T-cell (primary cell): ENCODE measurements around the gene ENPP6. TPM values are rescaled to one million over a fixed set of nuclear protein-coding genes. Genes with fewer than 3 reads are reported as not detected.

Experiments used
- ATAC-seq, 4 experiments: fragments of 200-7000 bp in 3 of 4; fragments of 150-1000 bp in 1 of 4; cut with Tn5 transposase; replicated peaks in 1 of 4; 1 replicate in 3 of 4; 2 replicates in 1 of 4; pipeline ENCODE4 v1.10.0; 2021; ENCODE audit warnings: moderate library complexity in 3 of 4, mild to moderate bottlenecking in 2 of 4, moderate number of reproducible peaks in 1 of 4
- CTCF ChIA-PET, 2 donors: fragments of 300-600 bp; sonication (Branson Sonifier 250); formaldehyde crosslinking; loops; one replicate each; lab custom pipeline; 2022; ENCODE audit warnings: antibody characterized with exemption in 2 of 2; lab: Charles Lee
- POLR2A ChIA-PET, 2 donors: fragments of 300-600 bp; sonication (Branson Sonifier 250); formaldehyde crosslinking; loops; one replicate each; lab custom pipeline; 2022; ENCODE audit warnings: antibody characterized with exemption in 2 of 2; lab: Charles Lee
- DNase-seq, 35 experiments: peaks; one replicate each; pipeline versions ENCODE4 v3.0.0 to v3.0.0-alpha.2; 2013 to 2023
- H3K27ac ChIP-seq: one replicate; pipeline ENCODE4 v1.5.1; 2013; ENCODE audit warnings: low read length
- H3K27me3 ChIP-seq, 2 experiments: replicated peaks in 1 of 2; 1 replicate in 1 of 2; 2 replicates in 1 of 2; pipeline versions ENCODE4 v1.6.1 to v1.7.0; 2013; ENCODE audit warnings: low read length in 1 of 2, mixed read lengths in 1 of 2; ENCODE audit not compliant: control insufficient read depth in 2 of 2, insufficient read depth in 2 of 2; ENCODE audit errors: extremely low read depth in 1 of 2
- H3K36me3 ChIP-seq, 2 donors: 1 replicate in 1 of 2; 2 replicates in 1 of 2; pipeline versions ENCODE4 v1.6.1 to v1.7.0; 2013; ENCODE audit warnings: low read length in 1 of 2; ENCODE audit not compliant: control insufficient read depth in 2 of 2, insufficient read depth in 1 of 2; ENCODE audit errors: extremely low read depth in 1 of 2
- H3K4me1 ChIP-seq, 2 experiments: 1 replicate in 1 of 2; 2 replicates in 1 of 2; pipeline versions ENCODE4 v1.6.1 to v1.7.0; 2013; ENCODE audit warnings: low read length in 2 of 2, mixed read lengths in 1 of 2; ENCODE audit not compliant: insufficient read depth in 2 of 2, control insufficient read depth in 1 of 2; ENCODE audit errors: extremely low read depth in 1 of 2
- H3K4me3 ChIP-seq, 2 donors: 1 replicate in 1 of 2; 2 replicates in 1 of 2; pipeline versions ENCODE4 v1.5.1 to v1.7.0; 2013; ENCODE audit warnings: mild to moderate bottlenecking in 2 of 2, low read length in 1 of 2, moderate library complexity in 1 of 2; ENCODE audit not compliant: control insufficient read depth in 1 of 2; ENCODE audit errors: extremely low read depth in 1 of 2
- H3K9me3 ChIP-seq: 2 replicates; pipeline ENCODE4 v1.7.0; 2013
- H3K27ac Mint-ChIP-seq, 2 donors: one replicate each; pipeline ENCODE4 v1.8.0; 2020 to 2021; ENCODE audit warnings: mild to moderate bottlenecking in 2 of 2, mixed read lengths in 2 of 2
- H3K27me3 Mint-ChIP-seq, 2 donors: one replicate each; pipeline ENCODE4 v1.8.0; 2021 to 2022; ENCODE audit warnings: mixed read lengths in 2 of 2
- H3K36me3 Mint-ChIP-seq: one replicate; pipeline ENCODE4 v1.8.0; 2021; ENCODE audit warnings: mixed read lengths
- H3K4me1 Mint-ChIP-seq, 3 donors: one replicate each; pipeline ENCODE4 v1.8.0; 2020 to 2022; ENCODE audit warnings: mixed read lengths in 3 of 3, mild to moderate bottlenecking in 1 of 3
- H3K4me3 Mint-ChIP-seq, 3 donors: one replicate each; pipeline ENCODE4 v1.8.0; 2020 to 2022; ENCODE audit warnings: mild to moderate bottlenecking in 3 of 3, mixed read lengths in 3 of 3, moderate library complexity in 3 of 3
- H3K9me3 Mint-ChIP-seq, 3 donors: one replicate each; pipeline ENCODE4 v1.8.0; 2020 to 2022; ENCODE audit warnings: mixed read lengths in 3 of 3
- WGBS: methylation state at CpG from one replicate; pipeline ENCODE4 v1.1.5; 2013; ENCODE audit warnings: missing lambda C conversion rate; ENCODE audit not compliant: insufficient coverage; 5-methylcytosine and 5-hydroxymethylcytosine counted together
- total RNA-seq, 35 experiments: library from RNA in 6 of 35; stranded (reverse) in 6 of 35; fragments of 120-200 nt in 1 of 35; gene quantifications; one replicate each; pipeline versions ENCODE4 v1.2.1 to v1.2.4 and lab custom pipeline; 2013 to 2026

Gene ENPP6
- total RNA-seq, 5 donors from 2014 or later (not counting 1 experiment from before 2014, with no cell fraction given), result not detected

- no peak for ATAC-seq
- no peak overlapping the region for H3K4me3 Mint-ChIP-seq
- peaks cover 0 to 23% of the 10 kb centered on the region in 2 experiments for H3K27me3 ChIP-seq
- no peaks in the 10 kb centered on the region for H3K36me3 Mint-ChIP-seq
- H3K27me3 Mint-ChIP-seq, result peaks cover 12 to 16% of the 10 kb centered on the region in 2 donors
- no peak overlapping the region for H3K27ac Mint-ChIP-seq
- no peaks in the 10 kb centered on the region for H3K4me1 ChIP-seq
- ChIA-PET CTCF (no interaction called here), POLR2A (no interaction called here)
- no peaks in the 10 kb centered on the region for H3K4me1 Mint-ChIP-seq
- H3K27ac ChIP-seq, result no peak overlapping the region
- no peaks in the 10 kb centered on the region for H3K9me3 Mint-ChIP-seq
- no peaks in the 10 kb centered on the region for H3K9me3 ChIP-seq
- H3K4me3 ChIP-seq, result no peak overlapping the region
- DNase-seq, result no peak
- H3K36me3 ChIP-seq, result no peaks in the 10 kb centered on the region
- WGBS, result 74% methylated on average over 4 of the region's 5 CpGs
Observed at GRCh38 chr4:184199780-184200179, 17.9 kb downstream of the ENPP6 start.

GRCh38 chr4:184198190-184198589, 19.5 kb downstream of the ENPP6 start:
- Mint-ChIP-seq H3K27me3 (peaks cover 7 to 16% of the 10 kb centered on the region in 2 donors), H3K4me3 (no peak overlapping the region), H3K27ac (no peak overlapping the region), H3K9me3 (no peaks in the 10 kb centered on the region), H3K36me3 (no peaks in the 10 kb centered on the region), H3K4me1 (no peaks in the 10 kb centered on the region)
- H3K9me3 ChIP-seq, result no peaks in the 10 kb centered on the region
- H3K27ac ChIP-seq, result no peak overlapping the region
- H3K4me1 ChIP-seq, result no peaks in the 10 kb centered on the region
- ChIA-PET CTCF (no interaction called here), POLR2A (no interaction called here)
- WGBS, result no CpG with 5 or more reads among the region's 5 CpGs
- H3K4me3 ChIP-seq, result no peak overlapping the region
- no peaks in the 10 kb centered on the region for H3K36me3 ChIP-seq
- ATAC-seq (no peak), DNase-seq (no peak)
- peaks cover 0 to 24% of the 10 kb centered on the region in 2 experiments for H3K27me3 ChIP-seq

GRCh38 chr4:184197536-184198082, 20.1 kb downstream of the ENPP6 start:
- H3K27ac Mint-ChIP-seq, result no peak overlapping the region
- no peaks in the 10 kb centered on the region for H3K9me3 Mint-ChIP-seq
- Histone ChIP-seq H3K4me1 (no peaks in the 10 kb centered on the region), H3K27me3 (peaks cover 0 to 24% of the 10 kb centered on the region in 2 experiments), H3K4me3 (no peak overlapping the region), H3K36me3 (no peaks in the 10 kb centered on the region), H3K9me3 (no peaks in the 10 kb centered on the region), H3K27ac (no peak overlapping the region)
- no peak overlapping the region for H3K4me3 Mint-ChIP-seq
- no peak for ATAC-seq
- no peaks in the 10 kb centered on the region for H3K4me1 Mint-ChIP-seq
- ChIA-PET CTCF (no interaction called here), POLR2A (no interaction called here)
- no peaks in the 10 kb centered on the region for H3K36me3 Mint-ChIP-seq
- WGBS, result 94% methylated on average over 2 of the region's 3 CpGs
- H3K27me3 Mint-ChIP-seq, result peaks cover 6 to 16% of the 10 kb centered on the region in 2 donors
- no peak for DNase-seq

GRCh38 chr4:184196730-184197385, 20.8 kb downstream of the ENPP6 start:
- Histone ChIP-seq H3K9me3 (no peaks in the 10 kb centered on the region), H3K27me3 (peaks cover 0 to 24% of the 10 kb centered on the region in 2 experiments), H3K36me3 (no peaks in the 10 kb centered on the region), H3K27ac (no peak overlapping the region), H3K4me3 (no peak overlapping the region), H3K4me1 (no peaks in the 10 kb centered on the region)
- H3K27me3 Mint-ChIP-seq, result peaks cover 3 to 8% of the 10 kb centered on the region in 2 donors
- ChIA-PET CTCF (no interaction called here), POLR2A (no interaction called here)
- whole genome bisulfite sequencing, result 63% methylated on average over 1 of the region's 5 CpGs
- H3K4me1 Mint-ChIP-seq, result no peaks in the 10 kb centered on the region
- no peak overlapping the region for H3K27ac Mint-ChIP-seq
- no peak overlapping the region for H3K4me3 Mint-ChIP-seq
- H3K36me3 Mint-ChIP-seq, result no peaks in the 10 kb centered on the region
- ATAC-seq (no peak), DNase-seq (no peak)
- H3K9me3 Mint-ChIP-seq, result no peaks in the 10 kb centered on the region

- Mint-ChIP-seq H3K36me3 (no peaks in the 10 kb centered on the region), H3K4me1 (no peaks in the 10 kb centered on the region), H3K27ac (no peak overlapping the region), H3K27me3 (peaks cover 3 to 5% of the 10 kb centered on the region in 2 donors), H3K4me3 (no peak overlapping the region), H3K9me3 (no peaks in the 10 kb centered on the region)
- Histone ChIP-seq H3K27ac (no peak overlapping the region), H3K9me3 (no peaks in the 10 kb centered on the region), H3K36me3 (no peaks in the 10 kb centered on the region), H3K27me3 (peaks cover 0 to 5% of the 10 kb centered on the region in 2 experiments), H3K4me3 (no peak overlapping the region), H3K4me1 (no peaks in the 10 kb centered on the region)
- ChIA-PET CTCF (no interaction called here), POLR2A (no interaction called here)
- ATAC-seq, result no peak
- 90% methylated on average over 12 of the region's 15 CpGs for WGBS
- no peak for DNase-seq
Observed at GRCh38 chr4:184193556-184194525, 23.8 kb downstream of the ENPP6 start.

- 100% methylated on average over 1 of the region's 2 CpGs for WGBS
- Mint-ChIP-seq H3K36me3 (no peaks in the 10 kb centered on the region), H3K4me3 (no peak overlapping the region), H3K4me1 (no peaks in the 10 kb centered on the region), H3K27ac (no peak overlapping the region), H3K9me3 (no peaks in the 10 kb centered on the region), H3K27me3 (peaks cover 3 to 5% of the 10 kb centered on the region in 2 donors)
- Histone ChIP-seq H3K4me3 (no peak overlapping the region), H3K27ac (no peak overlapping the region), H3K27me3 (peaks cover 0 to 3% of the 10 kb centered on the region in 2 experiments), H3K36me3 (no peaks in the 10 kb centered on the region), H3K9me3 (no peaks in the 10 kb centered on the region), H3K4me1 (no peaks in the 10 kb centered on the region)
- ChIA-PET POLR2A (no interaction called here), CTCF (no interaction called here)
- DNase-seq (no peak), ATAC-seq (no peak)
Observed at GRCh38 chr4:184192933-184193332, 24.7 kb downstream of the ENPP6 start.
